NCI-H1930 (cell line): ENCODE data around the gene PKD1L1.

Experiments
- DNase-seq, 2 experiments: peaks; one replicate each; lab custom pipeline; 2025; lab: John Stamatoyannopoulos, UW

PKD1L1 gene

DNA sequence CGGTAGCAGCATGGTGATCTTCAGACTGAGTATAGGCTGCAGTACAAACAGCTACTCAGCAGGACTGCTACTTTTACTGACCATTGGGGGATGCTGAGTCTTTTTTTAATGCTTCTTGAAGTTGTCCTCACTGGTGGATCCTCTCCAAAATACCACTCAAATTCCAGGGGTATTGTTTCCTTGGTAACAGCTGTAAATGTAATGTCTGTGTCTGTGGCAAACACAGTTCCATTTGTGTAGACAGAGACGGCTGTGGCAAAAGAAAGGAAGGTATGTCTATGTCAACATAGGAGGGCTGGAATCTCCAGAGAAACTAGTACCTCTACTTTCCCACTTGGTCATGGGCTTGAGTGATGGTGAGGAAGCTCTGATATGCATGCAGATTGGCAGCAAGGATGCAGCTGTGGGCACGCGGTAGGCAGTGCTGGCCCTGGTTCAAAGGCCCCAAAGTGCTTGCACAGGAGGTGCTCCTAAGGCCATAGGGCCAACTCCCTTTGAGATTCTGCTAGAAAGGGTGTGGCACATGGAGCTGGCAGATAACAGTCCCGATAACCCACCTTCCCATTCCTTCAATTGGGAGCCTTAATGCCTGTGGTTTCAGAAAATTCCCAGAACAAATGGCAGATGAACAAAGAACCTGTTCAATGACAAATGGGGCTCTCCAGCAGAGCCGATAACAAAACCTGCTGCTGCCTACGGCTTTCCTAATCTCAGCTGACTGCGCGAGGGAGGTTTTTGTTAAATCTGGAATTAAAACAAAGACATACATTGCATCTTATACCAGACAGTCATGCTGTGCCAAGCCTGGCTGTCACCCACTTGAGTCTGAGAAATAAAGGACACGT is 43.0 kb downstream of the PKD1L1 start:
- DNase-seq, result no peak

GRCh38 chr7:47902013-47902412 is 46.3 kb downstream of the PKD1L1 start:
- DNase-seq, result no peak

DNA sequence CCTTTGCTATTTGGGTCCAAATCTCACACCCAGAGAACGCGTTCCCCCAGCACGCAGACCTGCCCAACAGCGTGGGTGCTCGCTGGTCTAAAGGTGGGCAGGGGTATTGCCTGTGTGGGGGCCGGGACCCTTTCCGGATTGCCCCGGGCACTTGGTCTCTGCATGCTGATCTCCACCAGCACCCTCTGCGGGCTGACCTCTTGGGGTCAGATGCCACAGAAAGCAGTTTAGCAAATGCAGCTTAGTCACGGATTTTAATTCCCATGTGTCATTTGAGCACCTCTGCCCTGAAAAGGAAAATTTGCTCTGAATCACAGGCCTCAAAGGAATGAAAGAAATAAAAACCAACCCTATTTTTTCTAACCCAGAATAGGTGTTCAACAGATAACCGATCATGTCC is 46.7 kb downstream of the PKD1L1 start:
- DNase-seq, result no peak

DNA sequence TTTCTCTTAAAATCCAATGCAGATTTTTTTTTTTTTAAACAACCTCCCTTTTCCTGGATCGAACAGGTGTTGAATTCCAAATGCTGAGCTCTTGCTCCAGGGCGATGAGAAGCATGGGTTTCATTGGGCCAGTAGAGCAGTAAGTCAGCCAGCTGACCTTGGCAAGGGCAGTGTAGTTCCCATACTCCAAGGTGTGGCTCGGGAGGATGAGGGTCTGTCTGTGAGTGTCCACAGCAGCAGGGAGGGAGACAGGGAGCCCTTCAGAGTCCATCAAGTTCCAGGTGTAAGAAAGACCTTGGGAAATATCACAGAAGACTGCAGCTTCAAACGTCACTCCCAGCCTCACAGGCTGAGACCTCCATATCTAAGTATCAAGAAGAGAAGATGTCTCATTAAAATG is 50.4 kb downstream of the PKD1L1 start:
- DNase-seq, result no peak

GRCh38 chr7:47896809-47897423 is 51.4 kb downstream of the PKD1L1 start:
- DNase-seq, result no peak

GRCh38 chr7:47895026-47895425 is 53.2 kb downstream of the PKD1L1 start:
- no peak for DNase-seq

GRCh38 chr7:47893721-47894365 is 54.4 kb downstream of the PKD1L1 start:
- no peak for DNase-seq

DNA sequence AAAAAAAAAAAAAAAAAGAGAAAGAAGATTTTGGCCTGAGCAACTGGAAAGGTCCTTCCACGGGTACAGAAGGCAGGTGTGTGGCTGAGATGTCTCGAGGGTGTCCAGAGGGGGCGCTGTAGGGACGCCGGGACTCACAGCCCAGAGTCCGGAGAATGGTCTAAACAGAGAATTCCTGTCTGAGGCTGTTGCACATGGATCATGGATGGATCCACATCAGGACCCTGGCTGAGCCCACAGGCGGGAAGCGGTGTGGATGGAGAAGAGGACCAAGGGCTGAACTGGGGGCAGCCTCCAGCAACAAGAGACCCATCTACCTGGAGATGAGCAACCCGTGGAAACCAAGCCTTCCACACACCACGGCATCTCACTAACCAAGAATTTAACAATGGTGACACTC is 55.0 kb downstream of the PKD1L1 start:
- no peak for DNase-seq

DNA sequence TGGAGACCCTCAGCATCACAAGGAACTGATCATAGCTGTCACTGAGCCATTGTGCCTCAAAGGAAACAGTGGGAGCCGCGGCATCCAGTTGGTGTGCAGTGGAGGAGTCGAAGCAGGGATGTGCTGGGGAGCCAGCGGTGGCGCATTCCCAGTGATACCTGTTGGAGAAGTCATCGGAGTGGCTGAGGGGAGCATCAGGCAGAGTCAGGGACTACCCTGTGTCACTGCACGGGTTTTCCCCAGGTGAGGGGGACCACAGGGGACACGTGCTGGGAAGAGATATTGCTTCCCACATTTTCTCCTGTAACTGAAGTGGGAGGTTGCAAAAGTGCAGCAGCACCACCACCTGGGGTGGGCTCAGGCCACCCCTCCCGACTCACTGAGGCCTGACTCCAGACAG is 57.7 kb downstream of the PKD1L1 start:
- no peak for DNase-seq

DNA sequence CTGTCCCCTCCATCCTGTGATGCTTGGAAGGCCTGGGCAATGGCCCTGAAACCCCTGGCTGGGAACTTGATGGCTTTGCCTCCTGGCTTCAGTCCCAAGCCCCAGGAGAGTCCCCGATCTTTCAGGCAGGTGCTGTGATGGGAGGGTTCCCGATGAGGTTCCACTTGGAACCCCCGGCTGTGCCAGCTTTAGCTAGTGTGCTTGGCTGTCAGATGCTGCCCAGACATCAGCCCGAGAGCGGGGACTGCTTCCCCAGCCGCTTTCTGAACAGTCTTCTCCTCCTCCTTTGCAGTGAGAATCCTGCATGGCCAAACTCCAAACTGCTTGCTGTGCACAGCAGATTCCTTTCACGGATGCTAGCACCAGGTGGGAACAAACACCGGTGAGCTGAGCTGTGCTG is 58.1 kb downstream of the PKD1L1 start:
- DNase-seq, result no peak

- no peak for DNase-seq
Observed at GRCh38 chr7:47889723-47890122, 58.5 kb downstream of the PKD1L1 start.

DNA sequence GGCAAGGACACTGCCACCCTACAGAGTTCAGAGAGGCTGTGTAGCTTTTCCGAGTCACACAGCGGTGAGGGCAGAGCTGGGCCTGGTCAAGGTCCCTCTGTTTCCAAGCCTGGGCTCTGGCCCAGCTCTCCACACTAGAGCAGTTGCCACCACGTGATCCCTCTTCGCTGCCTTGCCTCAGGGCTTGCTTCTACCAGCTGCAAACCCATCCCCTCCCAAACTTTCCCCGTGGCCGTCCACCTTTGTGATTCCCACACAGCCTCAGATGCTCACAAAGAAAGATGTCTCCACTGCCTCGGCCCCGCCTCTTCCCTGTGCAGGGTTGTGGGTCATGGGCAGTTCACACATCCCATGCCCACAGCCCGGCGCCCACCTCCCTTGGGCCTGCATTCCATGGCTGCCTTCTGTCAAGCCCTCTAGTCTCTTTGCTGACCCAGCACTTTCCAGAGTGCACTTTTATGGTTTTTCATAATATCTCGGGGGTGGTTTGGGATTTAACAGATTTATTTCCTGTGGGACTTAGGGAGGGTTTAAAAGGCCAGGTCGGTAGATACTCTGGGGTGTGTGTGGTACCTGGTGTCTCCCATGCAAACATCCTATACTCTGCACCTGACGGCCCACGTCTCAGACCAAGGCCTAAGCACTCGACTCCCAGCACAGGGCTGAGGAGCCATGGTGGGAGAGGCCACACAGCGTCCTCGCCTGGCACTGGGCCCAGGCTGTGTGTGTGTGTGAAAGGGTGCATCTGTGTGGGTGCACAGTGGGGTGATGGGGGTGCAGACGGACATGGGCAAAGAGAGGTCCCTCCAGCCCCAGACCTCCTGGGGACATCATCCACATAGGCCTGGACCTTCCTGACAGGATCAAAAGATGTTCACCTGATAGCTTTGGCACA is 59.6 kb downstream of the PKD1L1 start:
- no peak for DNase-seq

GRCh38 chr7:47887016-47887640 is 61.1 kb downstream of the PKD1L1 start:
- DNase-seq, result no peak

DNA sequence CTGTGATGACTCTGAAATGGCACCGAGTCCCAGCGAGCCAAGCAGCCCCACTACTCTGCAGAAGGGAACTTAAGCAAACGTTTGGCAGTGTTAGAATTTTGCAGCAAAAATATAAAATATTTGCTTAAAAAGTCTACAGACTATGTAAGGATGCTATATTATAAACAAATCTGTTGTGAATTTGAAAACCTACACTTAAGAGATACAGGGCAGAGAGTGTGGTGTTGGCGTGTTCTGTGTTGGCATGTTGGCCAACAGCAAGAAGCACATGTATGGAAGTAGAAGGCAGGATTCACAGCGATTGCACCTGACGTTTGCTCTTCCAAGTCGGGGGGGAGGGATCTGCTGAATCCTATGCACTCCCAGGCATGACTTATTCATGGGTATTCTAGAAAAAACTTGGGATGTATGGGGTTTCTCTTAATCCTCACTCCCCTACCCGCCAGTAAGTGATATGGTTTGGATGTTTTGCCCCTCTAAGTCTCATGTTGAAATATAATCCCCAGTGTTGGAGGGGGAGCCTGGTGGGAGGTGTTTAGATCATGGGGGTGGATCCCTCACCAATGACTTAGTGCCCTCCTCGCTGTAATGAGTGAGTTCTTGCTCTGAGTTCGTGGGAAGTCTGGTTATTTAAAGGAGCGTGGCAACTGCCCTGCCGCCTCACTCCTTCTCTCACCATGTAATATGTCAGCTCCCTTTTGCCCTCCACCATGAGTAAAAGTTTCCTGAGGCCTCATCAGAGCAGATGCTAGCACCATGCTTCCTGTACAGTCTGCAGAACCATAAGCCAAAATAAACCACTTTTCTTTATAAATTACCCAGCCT is 62.1 kb downstream of the PKD1L1 start:
- DNase-seq, result no peak

GRCh38 chr7:47885309-47885986 is 62.8 kb downstream of the PKD1L1 start:
- DNase-seq, result no peak

DNA sequence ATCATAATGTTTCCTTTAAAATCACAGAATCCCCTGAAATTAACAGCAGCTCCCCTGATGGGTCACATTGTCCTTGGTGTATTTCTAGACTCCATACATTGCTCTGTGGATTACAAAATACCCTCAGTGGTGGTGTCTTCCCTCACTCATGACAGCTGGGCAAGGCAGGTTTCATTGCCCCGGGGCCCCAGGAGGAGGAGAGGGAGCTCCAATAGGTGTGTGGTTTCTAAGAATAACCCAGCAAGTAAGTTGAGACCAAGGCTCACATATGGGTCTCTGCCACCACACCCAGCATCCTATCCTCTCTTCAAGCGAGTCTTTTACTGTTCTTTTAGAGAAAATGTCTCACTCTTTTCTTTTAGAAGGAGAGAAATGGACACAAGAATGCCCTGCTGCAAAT is 63.6 kb downstream of the PKD1L1 start:
- no peak for DNase-seq

DNA sequence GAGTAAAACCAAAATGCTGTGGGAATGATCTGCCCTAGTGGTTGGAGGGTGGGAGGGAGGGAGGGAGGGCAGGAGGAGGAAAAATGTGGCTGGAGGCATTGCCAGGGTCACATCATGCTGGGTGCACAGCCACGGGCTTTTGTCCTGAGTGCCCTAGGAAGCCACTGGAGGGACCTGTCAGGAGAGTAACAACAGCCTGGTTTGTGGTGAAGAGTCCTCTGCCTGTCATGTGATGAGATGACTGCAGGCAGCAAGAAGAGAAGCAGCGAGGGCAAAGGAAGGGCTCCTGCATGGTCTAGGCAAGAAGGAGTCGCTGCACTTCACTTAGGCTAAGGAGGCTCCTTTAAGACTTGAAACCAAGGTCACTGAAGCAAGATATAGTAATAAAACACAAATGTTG is 65.6 kb downstream of the PKD1L1 start:
- no peak for DNase-seq

- no peak for DNase-seq
Observed at GRCh38 chr7:47881256-47881655, 67.0 kb downstream of the PKD1L1 start.

DNA sequence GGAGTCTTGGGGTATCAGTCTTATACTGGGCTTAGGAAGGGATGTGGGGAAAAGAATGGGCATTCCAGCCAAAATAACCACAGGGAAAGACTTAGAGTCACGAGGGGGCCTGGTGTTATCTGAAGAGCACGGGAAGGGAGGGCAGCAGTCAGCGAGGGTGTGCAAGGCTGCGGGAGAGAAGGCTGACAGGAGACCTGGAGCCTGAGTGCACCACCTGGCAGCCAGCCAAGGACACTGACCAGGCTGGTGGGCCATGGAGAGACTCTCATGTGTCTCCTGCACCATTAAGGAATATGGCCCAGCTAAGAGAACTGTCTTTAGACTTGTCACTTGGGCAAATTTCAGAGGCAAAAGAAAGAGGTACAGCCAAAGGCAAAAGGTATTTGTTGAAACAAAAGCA is 69.6 kb downstream of the PKD1L1 start:
- no peak for DNase-seq

DNA sequence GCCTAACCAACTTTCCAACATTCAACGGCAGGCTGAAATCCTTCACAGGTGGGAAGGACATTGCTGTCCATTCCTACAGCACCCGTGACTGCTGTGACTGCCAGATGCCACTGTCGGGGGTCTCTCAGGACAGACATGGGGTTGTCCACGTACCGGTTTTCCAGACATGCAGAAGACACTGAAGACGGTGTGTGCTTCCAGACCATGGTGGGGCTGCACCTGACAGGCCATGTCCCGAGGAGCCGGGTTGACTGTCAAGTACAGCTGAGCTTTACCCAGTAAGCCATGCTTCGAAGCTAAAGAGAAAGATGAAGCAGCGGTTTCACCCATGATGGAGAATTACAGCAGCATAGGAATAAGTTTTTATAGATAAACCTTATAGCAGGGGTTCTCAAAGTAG is 70.9 kb downstream of the PKD1L1 start:
- DNase-seq, result no peak
